Erythroblast (primary cell): ENCODE results near the gene POGLUT3.

Experiments
- DNase-seq, 2 experiments: peaks; one replicate each; lab custom pipeline; 2025; lab: John Stamatoyannopoulos, UW
- GATA1 ChIP-seq: IDR thresholded peaks from 2 replicates; pipeline ENCODE4 v1.6.1; 2011; ENCODE audit warnings: low read depth, mild to moderate bottlenecking, control low read depth, low read length, moderate library complexity
- POLR2A ChIP-seq: IDR thresholded peaks from 2 replicates; pipeline ENCODE4 v1.6.1; 2011; ENCODE audit warnings: mild to moderate bottlenecking, low read length

POGLUT3 gene

GRCh38 chr11:108498046-108498815 lies at the start of gene POGLUT3:
POGLUT3 (minus strand) TSS chr11:108498384; CDS start chr11:108498366, 18 bp downstream.
- peak; percentile 77 to 84 for DNase-seq
- TF ChIP-seq GATA1, result no peak
- no peak for TF ChIP-seq POLR2A

GRCh38 chr11:108545909-108546501 lies 47.8 kb upstream of the POGLUT3 start:
- no peak for TF ChIP-seq GATA1
- no peak for TF ChIP-seq POLR2A
- DNase-seq, result no peak

DNA sequence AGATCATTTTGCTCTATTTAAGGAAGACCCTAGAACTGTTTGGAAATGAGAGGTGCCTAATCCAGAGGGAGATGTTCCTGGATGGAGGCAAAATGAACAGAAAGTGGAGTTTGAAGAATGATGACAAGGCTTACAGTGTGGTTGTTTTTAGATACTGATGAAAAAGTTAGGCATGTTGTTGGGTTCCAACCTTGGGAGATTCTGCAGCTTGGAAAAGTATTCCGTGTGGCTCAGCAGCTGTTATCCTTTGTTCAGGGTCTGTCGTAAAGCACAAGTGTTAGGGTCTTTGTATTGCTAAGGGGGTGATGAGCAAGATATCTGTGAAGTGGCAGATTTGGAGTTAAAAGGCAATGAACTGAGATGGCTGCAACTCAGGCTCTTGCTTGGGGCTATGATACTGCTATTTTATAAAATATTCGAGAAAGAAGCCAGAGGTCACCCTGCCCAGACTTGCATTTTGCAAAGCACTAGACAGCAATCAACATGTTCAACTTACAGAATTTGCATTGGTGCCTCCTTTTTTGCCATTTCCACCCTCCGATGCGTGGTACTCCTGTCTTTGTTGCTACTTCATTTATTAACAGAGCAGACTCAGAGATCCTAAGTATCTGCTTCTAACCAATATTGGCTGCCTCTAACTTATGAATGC lies 45.3 kb upstream of the POGLUT3 start:
- no peak for DNase-seq
- no peak for TF ChIP-seq GATA1
- no peak for TF ChIP-seq POLR2A

DNA sequence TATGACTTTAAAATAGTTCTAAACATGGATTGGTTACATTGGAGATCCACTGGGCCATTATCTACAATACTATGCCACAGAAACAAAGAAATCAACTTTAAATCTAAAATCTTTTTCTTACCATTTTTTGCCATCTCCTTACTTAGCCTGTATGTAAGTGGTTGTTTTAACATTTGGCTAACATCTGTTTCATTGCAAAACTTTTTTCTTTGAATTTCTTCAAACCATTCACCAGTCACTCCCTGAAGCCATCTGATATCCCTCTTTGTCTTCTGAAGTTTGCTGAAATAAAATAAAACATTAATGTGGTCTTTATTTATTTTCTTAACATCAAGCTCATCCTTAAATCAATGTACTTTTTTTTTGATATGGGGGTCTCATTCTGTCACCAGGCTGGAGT lies 43.3 kb upstream of the POGLUT3 start:
- DNase-seq, result no peak
- TF ChIP-seq GATA1 (no peak), POLR2A (no peak)

DNA sequence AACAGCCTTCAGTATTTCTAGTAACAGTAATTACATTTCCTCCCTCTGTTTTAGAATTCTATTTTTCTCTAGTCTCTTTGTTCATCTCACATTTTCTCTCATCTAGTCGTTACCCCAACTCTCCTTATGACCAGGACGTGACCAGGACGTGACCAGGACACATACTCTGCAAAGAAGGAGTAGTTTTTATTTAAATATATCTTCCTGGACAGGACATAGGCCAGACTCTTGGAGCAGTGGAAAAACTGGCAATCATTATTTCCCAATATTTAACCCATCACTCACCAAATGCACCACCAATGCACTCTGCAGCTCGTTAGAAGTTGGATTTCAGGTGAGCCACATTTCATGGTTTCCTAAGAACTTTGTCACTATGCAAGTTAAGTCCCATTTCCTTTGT lies 40.3 kb upstream of the POGLUT3 start:
- DNase-seq, result no peak
- TF ChIP-seq GATA1 (no peak), POLR2A (no peak)

- no peak for TF ChIP-seq GATA1
- no peak for TF ChIP-seq POLR2A
- no peak for DNase-seq
These were observed 39.8 kb upstream of the POGLUT3 start for GRCh38 chr11:108538022-108538424.

DNA sequence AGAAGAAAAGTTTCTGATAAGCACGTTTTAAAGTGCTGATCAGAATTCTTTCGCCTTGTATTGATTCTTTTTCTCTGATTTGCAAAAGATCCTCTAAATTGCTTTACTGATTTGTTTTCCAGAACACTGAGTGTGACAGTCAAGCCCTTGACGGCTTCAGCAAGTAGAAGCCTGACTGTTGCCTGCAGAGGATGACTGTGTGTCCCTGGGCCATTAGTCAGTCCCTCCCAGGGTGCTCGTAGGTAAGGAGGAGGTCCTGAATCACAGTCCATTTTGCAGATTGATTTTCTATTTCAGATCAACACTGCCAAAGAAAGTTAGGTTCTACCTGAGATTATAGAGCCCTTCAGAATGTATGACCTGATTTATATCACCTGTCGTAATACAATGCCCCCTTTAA lies 38.6 kb upstream of the POGLUT3 start:
- DNase-seq, result no peak
- TF ChIP-seq POLR2A, result no peak
- no peak for TF ChIP-seq GATA1

GRCh38 chr11:108535384-108535955 lies 37.3 kb upstream of the POGLUT3 start:
- no peak for TF ChIP-seq POLR2A
- no peak for DNase-seq

DNA sequence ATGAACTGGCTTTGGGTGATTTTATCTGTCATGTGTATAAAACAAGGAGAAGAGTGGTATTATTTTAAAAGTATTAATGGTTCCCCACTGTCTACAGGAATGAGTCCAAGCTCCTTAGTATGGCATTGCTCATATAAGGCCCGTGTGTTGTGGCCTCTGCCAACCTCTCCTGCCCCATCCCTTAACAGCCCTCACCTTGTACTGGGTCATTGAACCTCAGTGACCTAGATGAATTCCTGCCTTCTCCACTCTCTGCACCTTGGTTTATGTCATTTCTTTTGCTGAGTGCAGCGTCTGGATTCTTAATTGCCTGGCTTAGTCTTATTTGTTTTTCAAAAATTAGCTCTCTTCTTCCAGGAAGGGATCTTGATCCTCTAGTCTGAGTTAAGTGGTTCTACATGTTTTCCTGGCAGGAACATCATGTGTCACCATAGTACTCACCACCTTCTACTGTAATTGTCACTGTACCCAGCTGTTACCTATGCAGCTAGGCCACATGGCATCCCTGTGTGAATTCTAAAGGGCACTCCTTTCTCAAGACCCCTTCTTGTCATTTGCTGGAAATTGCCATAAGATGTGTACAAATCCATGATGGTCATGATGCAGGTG lies 36.2 kb upstream of the POGLUT3 start:
- no peak for TF ChIP-seq POLR2A
- no peak for TF ChIP-seq GATA1
- DNase-seq, result no peak

- no peak for DNase-seq
These were observed 32.2 kb upstream of the POGLUT3 start for GRCh38 chr11:108530426-108530825.

GRCh38 chr11:108527382-108527781 lies 29.2 kb upstream of the POGLUT3 start:
- no peak for DNase-seq
- no peak for TF ChIP-seq GATA1
- TF ChIP-seq POLR2A, result no peak

More at GRCh38 chr11:108530426-108530825, 32.2 kb upstream of the POGLUT3 start:
- TF ChIP-seq POLR2A (no peak), GATA1 (no peak)

DNA sequence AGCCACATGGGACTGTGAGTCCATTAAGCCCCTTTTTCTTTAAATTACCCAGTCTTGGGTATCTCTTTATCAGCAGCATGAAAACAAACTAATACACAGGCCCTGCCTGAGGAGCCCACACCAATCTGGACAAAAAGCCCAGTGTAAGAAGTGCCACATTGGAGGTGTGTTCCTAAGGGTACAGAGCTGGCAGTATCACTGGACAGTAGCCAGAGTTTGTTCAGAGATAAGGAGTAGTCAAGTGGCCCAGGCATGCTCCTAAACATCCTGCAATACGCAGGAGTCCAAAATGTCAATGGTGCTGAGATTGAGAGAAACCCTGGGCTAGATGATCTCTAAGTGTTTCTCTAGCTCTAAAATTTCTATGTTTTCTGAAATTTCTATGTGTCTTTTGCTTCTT lies 27.0 kb upstream of the POGLUT3 start:
- DNase-seq, result no peak
- TF ChIP-seq POLR2A (no peak), GATA1 (no peak)

DNA sequence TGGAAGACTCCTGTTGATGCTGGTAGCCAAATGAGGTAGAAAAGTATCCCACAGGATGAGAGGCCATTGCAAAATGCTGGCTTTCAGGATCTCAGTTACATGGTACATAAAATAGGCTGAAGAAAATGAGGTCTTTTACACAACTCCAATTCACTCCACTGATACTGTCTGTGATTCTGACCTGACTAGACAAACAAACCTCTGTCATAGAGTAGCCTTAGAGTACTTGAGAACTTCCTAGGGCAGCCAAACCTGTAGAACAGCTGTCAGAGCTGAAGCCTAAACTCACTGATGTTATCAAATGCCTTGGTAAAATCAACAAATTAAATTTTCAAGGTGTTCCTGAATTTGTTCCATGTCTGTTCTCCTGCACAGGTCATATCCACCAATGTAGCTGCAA lies 26.2 kb upstream of the POGLUT3 start:
- no peak for DNase-seq
- TF ChIP-seq POLR2A, result no peak
- no peak for TF ChIP-seq GATA1
